Measurements from ENCODE around the gene FER. TPM values are rescaled to one million over a fixed set of nuclear protein-coding genes. Genes with fewer than 3 reads are reported as not detected.
A peak's percentile ranks its signal among the peaks of the same experiment; 100 is the strongest.

The FER gene
- total and polyA plus RNA-seq, 12 donors, result 3.5 to 37.5 (median 27.0) TPM

DNA sequence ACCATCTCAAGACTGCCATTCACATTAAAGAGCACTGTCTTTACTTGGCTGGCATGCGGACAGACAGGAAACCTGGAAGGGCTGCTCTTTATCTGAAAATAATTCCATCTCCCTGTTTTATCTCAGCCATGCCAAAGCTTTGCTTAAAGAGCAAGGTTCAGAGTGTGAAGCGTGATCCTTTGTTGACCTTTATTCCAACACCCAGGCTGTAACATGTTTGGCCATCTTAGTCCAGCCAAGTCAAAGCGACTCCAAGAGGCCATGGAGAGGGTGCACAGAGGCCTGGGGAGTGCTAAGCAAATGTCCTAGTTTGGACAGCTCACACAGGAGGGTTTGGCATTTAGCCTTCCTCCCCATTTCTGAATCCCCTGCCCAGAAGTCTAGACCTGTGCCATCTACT lies 467.3 kb downstream of the FER start:
- WGBS, 4 donors, result 87 to 91% (median 89%) methylated on average over 3 of the region's 3 CpGs
- Histone ChIP-seq H3K27me3 (no peaks in the 10 kb centered on the region), H3K9me3 (replicated peaks in 1 of 3) (no peaks in the 10 kb centered on the region), H3K36me3 (replicated peaks in 1 of 2) (no peaks in the 10 kb centered on the region), H3K4me3 (no peak overlapping the region), H3K4me1 (replicated peaks in 1 of 2) (no peaks in the 10 kb centered on the region), H3K27ac (no peak overlapping the region)
- DNase-seq, result no peak
- intact Hi-C loops (cut with DNase I), result no loop called here
- no peak for TF ChIP-seq POLR2A (IDR thresholded peaks at IDR 0.05)
- TF ChIP-seq, protein P1, sequence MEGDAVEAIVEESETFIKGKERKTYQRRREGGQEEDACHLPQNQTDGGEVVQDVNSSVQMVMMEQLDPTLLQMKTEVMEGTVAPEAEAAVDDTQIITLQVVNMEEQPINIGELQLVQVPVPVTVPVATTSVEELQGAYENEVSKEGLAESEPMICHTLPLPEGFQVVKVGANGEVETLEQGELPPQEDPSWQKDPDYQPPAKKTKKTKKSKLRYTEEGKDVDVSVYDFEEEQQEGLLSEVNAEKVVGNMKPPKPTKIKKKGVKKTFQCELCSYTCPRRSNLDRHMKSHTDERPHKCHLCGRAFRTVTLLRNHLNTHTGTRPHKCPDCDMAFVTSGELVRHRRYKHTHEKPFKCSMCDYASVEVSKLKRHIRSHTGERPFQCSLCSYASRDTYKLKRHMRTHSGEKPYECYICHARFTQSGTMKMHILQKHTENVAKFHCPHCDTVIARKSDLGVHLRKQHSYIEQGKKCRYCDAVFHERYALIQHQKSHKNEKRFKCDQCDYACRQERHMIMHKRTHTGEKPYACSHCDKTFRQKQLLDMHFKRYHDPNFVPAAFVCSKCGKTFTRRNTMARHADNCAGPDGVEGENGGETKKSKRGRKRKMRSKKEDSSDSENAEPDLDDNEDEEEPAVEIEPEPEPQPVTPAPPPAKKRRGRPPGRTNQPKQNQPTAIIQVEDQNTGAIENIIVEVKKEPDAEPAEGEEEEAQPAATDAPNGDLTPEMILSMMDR (IDR thresholded peaks at IDR 0.05), result no peak

DNA sequence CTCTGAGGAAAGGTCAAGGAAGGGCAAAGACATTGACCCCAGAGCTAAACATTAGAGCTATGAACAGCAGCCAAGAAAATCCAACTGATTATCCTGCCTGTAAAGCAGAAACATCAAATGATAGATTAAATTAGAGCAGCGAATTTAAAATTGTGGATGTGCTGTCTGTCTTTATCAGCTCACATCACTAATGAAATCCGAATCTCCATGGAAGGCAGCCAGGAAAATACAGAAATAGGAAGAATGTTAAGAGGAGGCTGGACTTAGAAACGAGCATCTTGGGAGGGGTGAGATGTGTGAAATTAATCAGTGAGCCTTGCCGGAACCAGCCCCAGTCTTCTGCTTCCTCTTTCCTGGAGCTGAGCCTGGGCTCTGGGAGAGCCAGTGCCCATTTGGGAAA lies 471.1 kb downstream of the FER start:
- H3K36me3 ChIP-seq (replicated peaks in 1 of 2), result no peaks in the 10 kb centered on the region
- H3K9me3 ChIP-seq (replicated peaks in 1 of 3), result no peaks in the 10 kb centered on the region
- DNase-seq, result peak in 2 of 7 donors; percentile 7 to 18
- H3K27ac ChIP-seq, result no peak overlapping the region
- H3K27me3 ChIP-seq, result no peaks in the 10 kb centered on the region
- TF ChIP-seq, protein P1 (IDR thresholded peaks at IDR 0.05), result no peak
- no peak for TF ChIP-seq POLR2A (IDR thresholded peaks at IDR 0.05)
- no peak overlapping the region for H3K4me3 ChIP-seq
- no peaks in the 10 kb centered on the region for H3K4me1 ChIP-seq (replicated peaks in 1 of 2)
- intact Hi-C loops (cut with DNase I), result no loop called here
- WGBS, 4 donors, result 33 to 38% (median 34%) methylated on average over 4 of the region's 4 CpGs

DNA sequence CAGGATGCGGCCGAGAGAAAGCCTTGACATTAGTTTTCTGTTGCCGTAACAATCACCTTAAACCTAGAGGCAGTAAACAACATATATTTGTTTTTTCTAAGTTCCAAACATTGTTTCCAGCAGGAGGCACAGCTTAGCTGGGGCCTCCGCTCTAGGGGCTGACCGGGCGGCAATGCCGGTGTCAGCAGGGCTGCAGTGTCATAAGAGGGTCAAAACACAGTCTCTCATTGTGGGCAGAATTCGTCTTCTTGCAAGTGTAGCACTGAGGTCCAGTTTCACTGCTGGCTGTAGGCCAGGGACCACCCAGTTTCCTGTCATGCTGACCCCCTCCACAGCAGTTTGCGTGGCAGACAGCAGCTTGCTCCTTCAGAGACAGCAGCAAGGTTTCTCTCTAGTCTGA lies 475.8 kb downstream of the FER start:
- Histone ChIP-seq H3K9me3 (replicated peaks in 1 of 3) (no peaks in the 10 kb centered on the region), H3K4me1 (replicated peaks in 1 of 2) (no peaks in the 10 kb centered on the region), H3K27me3 (no peaks in the 10 kb centered on the region), H3K4me3 (no peak overlapping the region), H3K36me3 (replicated peaks in 1 of 2) (no peaks in the 10 kb centered on the region), H3K27ac (no peak overlapping the region)
- WGBS, 4 donors, result 78 to 92% (median 86%) methylated on average over 8 to 9 of the region's 9 CpGs
- intact Hi-C loops (cut with DNase I), result no loop called here
- TF ChIP-seq POLR2A (IDR thresholded peaks at IDR 0.05), result no peak
- TF ChIP-seq, protein P1 (IDR thresholded peaks at IDR 0.05), result no peak
- DNase-seq, result no peak

DNA sequence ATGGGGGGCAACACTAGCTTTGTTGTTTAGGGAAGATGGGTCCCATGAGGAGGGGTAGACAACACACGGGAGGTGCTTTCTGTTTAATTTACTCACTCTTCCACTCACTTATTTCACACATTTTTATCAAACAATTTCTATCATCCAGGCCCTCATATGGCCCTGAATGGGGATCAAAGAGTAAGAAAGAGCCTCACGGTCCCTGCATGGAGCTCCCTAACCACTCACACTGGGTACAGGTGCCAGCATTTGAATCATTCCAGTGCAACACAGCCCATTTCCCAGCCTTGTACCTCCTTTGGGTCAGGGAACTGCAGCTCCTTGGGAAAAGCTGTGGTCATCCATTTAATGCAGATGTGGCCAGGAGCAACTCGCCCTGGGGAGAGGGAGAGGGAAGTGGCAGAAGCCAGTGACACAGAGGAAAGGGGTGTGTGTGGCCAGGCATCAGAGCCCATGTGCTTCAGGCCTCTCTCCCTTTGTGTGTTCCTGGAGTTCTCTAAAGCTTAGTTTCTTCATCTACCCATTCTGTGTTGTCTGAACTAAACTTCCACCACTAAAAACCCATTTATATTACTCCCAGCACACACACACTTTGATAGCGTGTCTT lies 476.7 kb downstream of the FER start:
- Histone ChIP-seq H3K4me1 (replicated peaks in 1 of 2) (no peaks in the 10 kb centered on the region), H3K36me3 (replicated peaks in 1 of 2) (no peaks in the 10 kb centered on the region), H3K27me3 (no peaks in the 10 kb centered on the region), H3K27ac (no peak overlapping the region), H3K4me3 (no peak overlapping the region), H3K9me3 (replicated peaks in 1 of 3) (no peaks in the 10 kb centered on the region)
- intact Hi-C loops (cut with DNase I), result no loop called here
- DNase-seq, result no peak
- 86 to 93% (median 86%) methylated on average over 4 of the region's 4 CpGs for WGBS, 4 donors
- TF ChIP-seq, protein P1 (IDR thresholded peaks at IDR 0.05), result no peak
- TF ChIP-seq POLR2A (IDR thresholded peaks at IDR 0.05), result no peak
